IPS-18c (cell line): ENCODE results near the gene PLA2G4B.

Source experiments
- H3K4me3 ChIP-seq: 2 replicates; pipeline ENCODE4 v1.7.0; 2013; ENCODE audit warnings: low read depth, mild to moderate bottlenecking, low read length, moderate library complexity; ENCODE audit not compliant: insufficient read depth
- H3K9me3 ChIP-seq: one replicate; pipeline ENCODE4 v1.6.1; 2013; ENCODE audit warnings: mild to moderate bottlenecking, low read length, moderate library complexity; ENCODE audit not compliant: control insufficient read depth, insufficient read depth

Gene PLA2G4B

GRCh38 chr15:41804916-41805666 is 33.6 kb upstream of the PLA2G4B start:
- no peak overlapping the region for H3K4me3 ChIP-seq
- no peaks in the 10 kb centered on the region for H3K9me3 ChIP-seq

- Histone ChIP-seq H3K4me3 (no peak overlapping the region), H3K9me3 (no peaks in the 10 kb centered on the region)
Observed at GRCh38 chr15:41805711-41806110, 32.9 kb upstream of the PLA2G4B start.

- Histone ChIP-seq H3K4me3 (no peak overlapping the region), H3K9me3 (no peaks in the 10 kb centered on the region)
Observed at GRCh38 chr15:41806291-41807181, 32.1 kb upstream of the PLA2G4B start.

GRCh38 chr15:41809121-41809520 is 29.5 kb upstream of the PLA2G4B start:
- Histone ChIP-seq H3K9me3 (no peaks in the 10 kb centered on the region), H3K4me3 (no peak overlapping the region)

- Histone ChIP-seq H3K4me3 (no peak overlapping the region), H3K9me3 (no peaks in the 10 kb centered on the region)
Observed at GRCh38 chr15:41809526-41810220, 29.0 kb upstream of the PLA2G4B start.

- Histone ChIP-seq H3K9me3 (no peaks in the 10 kb centered on the region), H3K4me3 (no peak overlapping the region)
Observed at GRCh38 chr15:41810651-41811431, 27.8 kb upstream of the PLA2G4B start.

GRCh38 chr15:41811432-41812195 is 27.0 kb upstream of the PLA2G4B start:
- Histone ChIP-seq H3K9me3 (no peaks in the 10 kb centered on the region), H3K4me3 (no peak overlapping the region)

GRCh38 chr15:41812820-41813375 is 25.7 kb upstream of the PLA2G4B start:
- Histone ChIP-seq H3K4me3 (no peak overlapping the region), H3K9me3 (no peaks in the 10 kb centered on the region)

GRCh38 chr15:41813426-41813825 is 25.2 kb upstream of the PLA2G4B start:
- H3K9me3 ChIP-seq: no peaks in the 10 kb centered on the region

GRCh38 chr15:41814534-41814933 is 24.1 kb upstream of the PLA2G4B start:
- Histone ChIP-seq H3K4me3 (no peak overlapping the region), H3K9me3 (no peaks in the 10 kb centered on the region)

More at GRCh38 chr15:41813426-41813825, 25.2 kb upstream of the PLA2G4B start:
- no peak overlapping the region for H3K4me3 ChIP-seq

- no peak overlapping the region for H3K4me3 ChIP-seq
- H3K9me3 ChIP-seq: no peaks in the 10 kb centered on the region
Observed at GRCh38 chr15:41816788-41817187, 21.9 kb upstream of the PLA2G4B start.

GRCh38 chr15:41817327-41817726 is 21.3 kb upstream of the PLA2G4B start:
- Histone ChIP-seq H3K4me3 (no peak overlapping the region), H3K9me3 (no peaks in the 10 kb centered on the region)

GRCh38 chr15:41817781-41818180 is 20.9 kb upstream of the PLA2G4B start:
- Histone ChIP-seq H3K4me3 (no peak overlapping the region), H3K9me3 (no peaks in the 10 kb centered on the region)

GRCh38 chr15:41819455-41820050 is 19.1 kb upstream of the PLA2G4B start:
- H3K4me3 ChIP-seq: no peak overlapping the region
- no peaks in the 10 kb centered on the region for H3K9me3 ChIP-seq

- H3K9me3 ChIP-seq: peaks cover 3% of the 10 kb centered on the region
Observed at GRCh38 chr15:41820791-41821423, 17.7 kb upstream of the PLA2G4B start.

More at GRCh38 chr15:41820791-41821423, 17.7 kb upstream of the PLA2G4B start:
- H3K4me3 ChIP-seq: no peak overlapping the region
